PC-3 (cell line): ENCODE data around the gene C1QTNF4. TPM values are rescaled to one million over a fixed set of nuclear protein-coding genes. Genes with fewer than 3 reads are reported as not detected.

Experiments
- ATAC-seq: fragments of 200-7000 bp; cut with Tn5 transposase; 2 replicates; pipeline ENCODE4 v1.9.1; 2020; ENCODE audit warnings: mild to moderate bottlenecking, moderate library complexity
- BruUV-seq: library from RNA; stranded (reverse); fragments of 400-500 nt; replicated peaks from 2 replicates; lab custom pipeline; 2021; lab: Mats Ljungman, UMichigan
- CTCF ChIA-PET: fragments of 300-600 bp; sonication (Branson Sonifier 250); formaldehyde crosslinking; loops from one replicate; lab custom pipeline; 2022; ENCODE audit warnings: antibody characterized with exemption; lab: Charles Lee
- POLR2A ChIA-PET: fragments of 300-600 bp; sonication (Branson Sonifier 250); formaldehyde crosslinking; loops from one replicate; lab custom pipeline; 2022; ENCODE audit warnings: antibody characterized with exemption; ENCODE audit not compliant: unreplicated experiment; lab: Charles Lee
- DNase-seq: peaks from one replicate; pipeline ENCODE4 v3.0.0-alpha.2; 2015
- H2AFZ ChIP-seq: fragments of 300-600 bp; sonication (generic); 2 replicates; pipeline ENCODE4 v1.6.0; 2016; ENCODE audit warnings: antibody characterized with exemption, low read length
- H3F3A ChIP-seq: fragments of 300-600 bp; sonication (generic); one replicate; pipeline ENCODE4 v1.6.0; 2017; ENCODE audit warnings: antibody characterized with exemption, low read length, control low read depth, mild to moderate bottlenecking; ENCODE audit not compliant: unreplicated experiment
- H3K27ac ChIP-seq: fragments of 300-600 bp; sonication (generic); 2 replicates; pipeline ENCODE4 v1.5.1; 2016; ENCODE audit warnings: mild to moderate bottlenecking, low read length
- H3K27me3 ChIP-seq: fragments of 300-600 bp; sonication (generic); 2 replicates; pipeline ENCODE4 v1.6.1; 2016; ENCODE audit warnings: low read length, mixed read lengths
- H3K36me3 ChIP-seq: fragments of 300-600 bp; sonication (generic); 2 replicates; pipeline ENCODE4 v1.6.1; 2016; ENCODE audit warnings: low read depth, mixed run types, low read length, mixed read lengths
- H3K4me1 ChIP-seq: fragments of 300-600 bp; sonication (generic); 2 replicates; pipeline ENCODE4 v1.5.1; 2016; ENCODE audit warnings: low read length; ENCODE audit not compliant: insufficient read depth
- H3K4me2 ChIP-seq: fragments of 300-600 bp; sonication (generic); 2 replicates; pipeline ENCODE4 v1.6.0; 2016; ENCODE audit warnings: low read length
- H3K4me3 ChIP-seq: fragments of 300-600 bp; sonication (generic); 2 replicates; pipeline ENCODE4 v1.5.1; 2016; ENCODE audit warnings: mild to moderate bottlenecking, low read length, mixed read lengths
- H3K79me2 ChIP-seq: fragments of 300-600 bp; sonication (generic); 2 replicates; pipeline ENCODE4 v1.6.1; 2017; ENCODE audit warnings: low read length, mixed read lengths
- H3K9ac ChIP-seq: fragments of 300-600 bp; sonication (generic); 2 replicates; pipeline ENCODE4 v1.6.0; 2016; ENCODE audit warnings: mild to moderate bottlenecking, low read length
- H3K9me2 ChIP-seq: fragments of 300-600 bp; sonication (generic); replicated peaks from 2 replicates; pipeline ENCODE4 v1.6.1; 2016; ENCODE audit warnings: mixed run types, low read length, mixed read lengths
- H3K9me3 ChIP-seq: fragments of 300-600 bp; sonication (generic); 2 replicates; pipeline ENCODE4 v1.6.1; 2016; ENCODE audit warnings: low read length, mixed read lengths
- H4K20me1 ChIP-seq: fragments of 300-600 bp; sonication (generic); 2 replicates; pipeline ENCODE4 v1.6.1; 2016; ENCODE audit warnings: low read length, mixed read lengths
- EZH2 ChIP-seq: fragments of 300-600 bp; sonication (generic); IDR thresholded peaks from one replicate; pipeline ENCODE4 v1.6.1; 2017; ENCODE audit warnings: antibody characterized with exemption, mild to moderate bottlenecking, low read length; ENCODE audit not compliant: unreplicated experiment
- EZH2phosphoT487 ChIP-seq: fragments of 300-600 bp; sonication (generic); IDR thresholded peaks from 2 replicates; pipeline ENCODE4 v1.6.1; 2018; ENCODE audit warnings: mild to moderate bottlenecking, antibody characterized with exemption, low read length, borderline replicate concordance
- intact Hi-C: fragments of 100-400 bp; cut with micrococcal nuclease; formaldehyde crosslinking; loops from 2 replicates; pipeline ENCODE4 v1.9.0; 2023
- total RNA-seq: library from RNA; depleted of rRNA; stranded (reverse); fragments of >200 nt; gene quantifications from 2 replicates; pipeline ENCODE4 v1.2.3, GENCODE V29; 2014
- TF ChIP-seq, protein P1 (sequence below): fragments of 300-600 bp; sonication (generic); conservative IDR thresholded peaks from 2 replicates; pipeline ENCODE4 v1.5.1; 2017; ENCODE audit warnings: antibody characterized with exemption, low read depth, mild to moderate bottlenecking, low read length

The C1QTNF4 gene
- total RNA-seq, 1 experiment from 2014 or later, result not detected

DNA sequence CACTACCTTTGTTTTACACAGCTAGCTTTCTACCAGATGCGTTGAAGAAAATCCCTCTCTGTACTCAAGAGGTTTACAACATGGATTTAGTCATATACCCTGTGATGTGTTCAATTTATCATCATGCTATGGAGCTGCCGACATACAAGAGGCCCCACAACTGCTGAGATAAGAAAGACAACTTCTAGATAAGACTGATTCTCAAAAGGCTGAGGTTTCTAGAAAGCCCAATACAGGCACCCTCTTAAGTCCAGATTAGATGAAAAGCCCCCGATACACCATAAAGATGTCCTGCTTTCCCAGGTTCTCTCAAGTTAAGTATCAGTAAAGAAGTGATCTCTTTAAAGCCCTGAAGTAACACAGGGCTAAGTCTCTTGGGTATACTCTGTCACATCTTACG lies 33.8 kb upstream of the C1QTNF4 start:
- H3K27ac ChIP-seq, result no peak overlapping the region
- CTCF ChIA-PET, result no interaction called here
- intact Hi-C loops, result no loop called here
- POLR2A ChIA-PET, result no interaction called here
- H3K27me3 ChIP-seq, result no peaks in the 10 kb centered on the region
- ATAC-seq (no peak), DNase-seq (no peak)
- H4K20me1 ChIP-seq, result no peaks in the 10 kb centered on the region
- no TSS peak for BruUV-seq
- no peak for TF ChIP-seq EZH2phosphoT487
- TF ChIP-seq EZH2, result no peak
- TF ChIP-seq, protein P1, sequence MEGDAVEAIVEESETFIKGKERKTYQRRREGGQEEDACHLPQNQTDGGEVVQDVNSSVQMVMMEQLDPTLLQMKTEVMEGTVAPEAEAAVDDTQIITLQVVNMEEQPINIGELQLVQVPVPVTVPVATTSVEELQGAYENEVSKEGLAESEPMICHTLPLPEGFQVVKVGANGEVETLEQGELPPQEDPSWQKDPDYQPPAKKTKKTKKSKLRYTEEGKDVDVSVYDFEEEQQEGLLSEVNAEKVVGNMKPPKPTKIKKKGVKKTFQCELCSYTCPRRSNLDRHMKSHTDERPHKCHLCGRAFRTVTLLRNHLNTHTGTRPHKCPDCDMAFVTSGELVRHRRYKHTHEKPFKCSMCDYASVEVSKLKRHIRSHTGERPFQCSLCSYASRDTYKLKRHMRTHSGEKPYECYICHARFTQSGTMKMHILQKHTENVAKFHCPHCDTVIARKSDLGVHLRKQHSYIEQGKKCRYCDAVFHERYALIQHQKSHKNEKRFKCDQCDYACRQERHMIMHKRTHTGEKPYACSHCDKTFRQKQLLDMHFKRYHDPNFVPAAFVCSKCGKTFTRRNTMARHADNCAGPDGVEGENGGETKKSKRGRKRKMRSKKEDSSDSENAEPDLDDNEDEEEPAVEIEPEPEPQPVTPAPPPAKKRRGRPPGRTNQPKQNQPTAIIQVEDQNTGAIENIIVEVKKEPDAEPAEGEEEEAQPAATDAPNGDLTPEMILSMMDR, result no peak
- no peak overlapping the region for H3K9ac ChIP-seq
- no peaks in the 10 kb centered on the region for H3K79me2 ChIP-seq
- H3K4me2 ChIP-seq, result no peak overlapping the region
- no peaks in the 10 kb centered on the region for H3K9me2 ChIP-seq
- no peak overlapping the region for H3K4me3 ChIP-seq
- H3K36me3 ChIP-seq, result peaks cover 27% of the 10 kb centered on the region
- no peak overlapping the region for H2AFZ ChIP-seq
- H3F3A ChIP-seq, result no peaks in the 10 kb centered on the region
- H3K4me1 ChIP-seq, result no peaks in the 10 kb centered on the region
- no peaks in the 10 kb centered on the region for H3K9me3 ChIP-seq

DNA sequence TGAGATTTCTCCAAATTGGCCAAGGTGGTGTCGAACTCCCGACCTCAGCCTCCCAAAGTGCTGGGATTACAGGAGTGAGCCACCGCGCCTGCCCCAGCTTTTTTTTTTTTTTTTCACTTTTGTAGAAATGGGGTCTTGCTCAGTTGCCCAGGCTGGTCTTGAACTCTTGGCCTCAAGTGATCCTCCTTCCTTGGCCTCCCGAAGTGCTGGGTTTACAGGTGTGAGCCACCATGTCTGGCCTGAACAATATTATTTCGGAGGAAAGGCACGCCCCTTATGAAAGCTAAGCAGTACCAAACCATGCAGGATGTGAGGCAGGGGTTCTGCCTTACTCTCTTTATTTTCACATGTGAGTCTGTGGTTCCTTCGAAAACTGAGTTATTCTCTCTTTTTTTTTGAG lies 32.0 kb upstream of the C1QTNF4 start:
- intact Hi-C loops, result no loop called here
- Histone ChIP-seq H3K4me1 (no peaks in the 10 kb centered on the region), H4K20me1 (no peaks in the 10 kb centered on the region), H3K4me3 (no peak overlapping the region), H3K9me2 (no peaks in the 10 kb centered on the region), H3K4me2 (no peak overlapping the region), H3K9me3 (no peaks in the 10 kb centered on the region), H3F3A (no peaks in the 10 kb centered on the region), H3K9ac (no peak overlapping the region), H3K36me3 (peaks cover 30% of the 10 kb centered on the region), H2AFZ (no peak overlapping the region), H3K27ac (no peak overlapping the region), H3K27me3 (no peaks in the 10 kb centered on the region), H3K79me2 (no peaks in the 10 kb centered on the region)
- POLR2A ChIA-PET, result no interaction called here
- no peak for ATAC-seq
- no peak for DNase-seq
- no TSS peak for BruUV-seq
- CTCF ChIA-PET, result interaction anchor here (0.7 kb wide), 1 partner anchor 210 kb away, joined by 3 read pairs; no protein-coding TSS in a partner anchor
- TF ChIP-seq EZH2phosphoT487 (no peak), EZH2 (no peak)
- TF ChIP-seq, protein P1, result no peak

DNA sequence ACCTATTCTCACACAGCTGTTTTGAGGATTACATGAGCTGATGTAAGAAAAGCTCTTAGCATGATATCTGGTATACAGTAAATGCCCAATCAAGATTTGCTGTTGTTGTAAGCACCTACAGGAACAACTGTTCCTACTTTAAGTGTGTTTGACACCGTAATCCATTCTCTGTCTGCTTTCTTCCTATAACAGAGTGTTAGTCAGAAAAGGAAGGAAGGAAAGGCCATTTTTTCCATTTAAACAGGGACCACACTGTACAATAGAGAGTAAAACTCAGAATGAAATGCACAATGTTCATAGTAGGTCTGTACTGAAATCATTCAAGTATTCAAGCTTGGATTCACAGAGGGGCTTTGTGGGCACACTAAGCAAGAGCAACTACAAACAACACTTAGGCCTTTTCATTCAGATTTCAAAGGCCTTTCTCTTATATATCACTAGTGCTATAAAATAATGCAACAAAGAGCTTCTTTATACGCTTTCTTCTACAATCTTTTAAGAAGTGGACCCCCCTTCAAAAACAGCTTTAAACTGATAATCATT lies 26.7 kb upstream of the C1QTNF4 start:
- no peak overlapping the region for H3K27ac ChIP-seq
- H3K4me1 ChIP-seq, result peaks cover 3% of the 10 kb centered on the region; the same call in 1 of the 2 replicates
- no peaks in the 10 kb centered on the region for H4K20me1 ChIP-seq
- no peak for DNase-seq
- H3K4me2 ChIP-seq, result no peak overlapping the region
- TF ChIP-seq EZH2phosphoT487, result no peak
- TF ChIP-seq, protein P1, result no peak
- no peak for TF ChIP-seq EZH2
- no peaks in the 10 kb centered on the region for H3K9me2 ChIP-seq
- no peak overlapping the region for H3K9ac ChIP-seq
- no peaks in the 10 kb centered on the region for H3K79me2 ChIP-seq
- H3F3A ChIP-seq, result no peaks in the 10 kb centered on the region
- no peak overlapping the region for H3K4me3 ChIP-seq
- POLR2A ChIA-PET, result no interaction called here
- H2AFZ ChIP-seq, result no peak overlapping the region
- CTCF ChIA-PET, result no interaction called here
- H3K9me3 ChIP-seq, result no peaks in the 10 kb centered on the region
- BruUV-seq, result no TSS peak
- no peak for ATAC-seq
- H3K27me3 ChIP-seq, result no peaks in the 10 kb centered on the region
- intact Hi-C loops, result no loop called here
- peaks cover 37% of the 10 kb centered on the region; the same call in 1 of the 2 replicates for H3K36me3 ChIP-seq
